ENCODE results near the gene BAHD1. TPM values are rescaled to one million over a fixed set of nuclear protein-coding genes. Genes with fewer than 3 reads are reported as not detected.
A peak's percentile ranks its signal among the peaks of the same experiment; 100 is the strongest.

Gene BAHD1
- total and polyA plus RNA-seq, 11 donors = 7.8 to 28.4 (median 16.1) TPM

GRCh38 chr15:40437752-40438687 lies 2.7 kb upstream of the BAHD1 start:
- DNase-seq = peak in 1 of 5 donors; percentile 54
- 55 to 68% (median 60%) methylated on average over 19 to 21 of the region's 21 CpGs for WGBS, 4 donors
- Histone ChIP-seq H3K36me3 (no peaks in the 10 kb centered on the region), H3K27me3 (peaks cover 0 to 44% (median 13%) of the 10 kb centered on the region in 9 donors), H3K27ac (no peak overlapping the region), H3K9me3 (no peaks in the 10 kb centered on the region), H3K4me3 (no peak overlapping the region), H3K4me1 (peaks cover 9 to 63% (median 35%) of the 10 kb centered on the region in 12 donors)
- TF ChIP-seq CTCF (IDR thresholded peaks at IDR 0.05) = no peak
- TF ChIP-seq POLR2A (IDR thresholded peaks at IDR 0.05) = no peak
- no peak for ATAC-seq
- intact Hi-C loops (cut with DNase I) = no loop called here

GRCh38 chr15:40438712-40439111 lies 2.0 kb upstream of the BAHD1 start:
- ATAC-seq (no peak), DNase-seq (peak in 1 of 5 donors; percentile 40)
- Histone ChIP-seq H3K27me3 (peaks cover 0 to 44% (median 13%) of the 10 kb centered on the region in 9 donors), H3K36me3 (no peaks in the 10 kb centered on the region), H3K4me1 (peaks cover 9 to 70% (median 41%) of the 10 kb centered on the region in 12 donors), H3K27ac (peak overlapping the region in 2 of 12 donors; percentile 10 to 82), H3K4me3 (no peak overlapping the region), H3K9me3 (no peaks in the 10 kb centered on the region)
- WGBS, 4 donors = 51 to 57% (median 53%) methylated on average over 12 of the region's 12 CpGs
- intact Hi-C loops (cut with DNase I) = no loop called here
- TF ChIP-seq POLR2A (IDR thresholded peaks at IDR 0.05) (no peak), CTCF (IDR thresholded peaks at IDR 0.05) (no peak)

GRCh38 chr15:40439461-40439959 lies 1.2 kb upstream of the BAHD1 start:
- intact Hi-C loops (cut with DNase I) = no loop called here
- peak in 3 of 4 donors; percentile 1 to 4 (median 2) for ATAC-seq
- Histone ChIP-seq H3K4me3 (peak overlapping the region in 10 of 12 donors; percentile 44 to 100 (median 94)), H3K9me3 (no peaks in the 10 kb centered on the region), H3K36me3 (no peaks in the 10 kb centered on the region), H3K4me1 (peaks cover 9 to 75% (median 47%) of the 10 kb centered on the region in 12 donors), H3K27me3 (peaks cover 0 to 41% (median 13%) of the 10 kb centered on the region in 9 donors), H3K27ac (peak overlapping the region in 7 of 12 donors; percentile 5 to 82 (median 49))
- DNase-seq = peak in 1 of 5 donors; percentile 52
- TF ChIP-seq POLR2A (IDR thresholded peaks at IDR 0.05) = no peak
- no peak for TF ChIP-seq CTCF (IDR thresholded peaks at IDR 0.05)
- WGBS, 4 donors = 21 to 38% (median 26%) methylated on average over 10 to 15 of the region's 15 CpGs
